Common myeloid progenitor, CD34-positive (primary cell): Measurements from ENCODE around the gene CAMTA2.
A peak's percentile ranks its signal among the peaks of the same experiment; 100 is the strongest.

Source experiments
- CTCF ChIA-PET: fragments of 350-600 bp; sonication (Branson Sonifier 250); formaldehyde crosslinking; loops from one replicate; lab custom pipeline; 2021; ENCODE audit warnings: antibody characterized with exemption; lab: Charles Lee
- POLR2A ChIA-PET: fragments of 350-600 bp; sonication (Branson Sonifier 250); formaldehyde crosslinking; loops from one replicate; lab custom pipeline; 2021; ENCODE audit warnings: antibody characterized with exemption; lab: Charles Lee
- DNase-seq, 3 donors: peaks; one replicate each; pipeline versions ENCODE4 v3.0.0 to v3.0.0-alpha.2; 2013
- H3K27ac ChIP-seq, 2 experiments: 1 replicate in 1 of 2; 2 replicates in 1 of 2; pipeline ENCODE4 v1.7.0; 2013; ENCODE audit warnings: inconsistent platforms in 2 of 2, low read length in 2 of 2, mild to moderate bottlenecking in 2 of 2, low read depth in 1 of 2, moderate library complexity in 1 of 2; ENCODE audit not compliant: severe bottlenecking in 2 of 2, insufficient read depth in 1 of 2, poor library complexity in 1 of 2
- H3K27me3 ChIP-seq, 5 experiments: replicated peaks in 2 of 5; 1 replicate in 3 of 5; 2 replicates in 2 of 5; pipeline versions ENCODE4 v1.6.1 to v1.7.0; 2013; ENCODE audit warnings: low read length in 4 of 5, mild to moderate bottlenecking in 2 of 5, moderate library complexity in 2 of 5, inconsistent platforms in 1 of 5; ENCODE audit not compliant: insufficient read depth in 5 of 5, control insufficient read depth in 4 of 5
- H3K36me3 ChIP-seq, 4 experiments: 1 replicate in 2 of 4; 2 replicates in 2 of 4; pipeline versions ENCODE4 v1.6.1 to v1.7.0; 2013; ENCODE audit warnings: low read length in 3 of 4, control low read depth in 1 of 4, mild to moderate bottlenecking in 1 of 4; ENCODE audit not compliant: control insufficient read depth in 4 of 4, insufficient read depth in 4 of 4
- H3K4me1 ChIP-seq, 4 experiments: 1 replicate in 3 of 4; 2 replicates in 1 of 4; pipeline versions ENCODE4 v1.6.1 to v1.7.1; 2013; ENCODE audit warnings: low read length in 3 of 4, mild to moderate bottlenecking in 3 of 4, control low read depth in 1 of 4, inconsistent platforms in 1 of 4, moderate library complexity in 1 of 4; ENCODE audit not compliant: control insufficient read depth in 4 of 4, insufficient read depth in 4 of 4; ENCODE audit errors: control extremely low read depth in 1 of 4
- H3K4me3 ChIP-seq, 7 experiments: 1 replicate in 4 of 7; 2 replicates in 3 of 7; pipeline versions ENCODE4 v1.5.1 to v1.7.0; 2013; ENCODE audit warnings: mild to moderate bottlenecking in 7 of 7, low read length in 6 of 7, moderate library complexity in 6 of 7, inconsistent platforms in 2 of 7, low read depth in 2 of 7, control low read depth in 1 of 7; ENCODE audit not compliant: insufficient read depth in 4 of 7, control insufficient read depth in 1 of 7; ENCODE audit errors: extremely low read depth in 1 of 7
- H3K9me3 ChIP-seq, 5 experiments: 1 replicate in 4 of 5; 2 replicates in 1 of 5; pipeline versions ENCODE4 v1.6.1 to v1.7.1; 2013; ENCODE audit warnings: low read length in 4 of 5, mild to moderate bottlenecking in 2 of 5, inconsistent platforms in 1 of 5, low read depth in 1 of 5, moderate library complexity in 1 of 5; ENCODE audit not compliant: control insufficient read depth in 4 of 5, insufficient read depth in 2 of 5; ENCODE audit errors: control extremely low read depth in 1 of 5
- WGBS: methylation state at CpG from one replicate; pipeline ENCODE4 v1.1.5; 2013; ENCODE audit not compliant: insufficient coverage; 5-methylcytosine and 5-hydroxymethylcytosine counted together

CAMTA2 gene

DNA sequence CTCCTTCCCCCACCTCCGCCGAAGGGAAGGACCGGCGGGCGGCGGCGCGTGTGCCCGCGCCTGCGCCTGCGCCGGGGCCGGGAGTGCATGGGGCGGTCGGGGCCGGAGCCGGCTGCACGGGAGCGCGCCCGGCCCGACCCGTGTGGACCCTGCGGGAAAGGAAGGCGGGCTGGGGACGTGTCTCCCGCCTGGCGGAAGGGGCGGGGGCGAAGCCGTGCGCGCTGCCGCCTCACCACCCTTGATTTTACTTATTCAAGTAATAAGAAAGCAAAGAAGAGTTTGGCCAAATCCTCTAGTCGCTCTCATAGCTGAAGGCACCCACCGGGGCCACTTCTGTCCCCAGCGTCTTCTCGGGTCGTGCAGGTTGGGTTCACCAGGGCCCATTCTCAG lies 38.5 kb downstream of the CAMTA2 start:
- Histone ChIP-seq H3K27me3 (no peaks in the 10 kb centered on the region), H3K4me1 (peaks cover 24 to 59% (median 55%) of the 10 kb centered on the region in 4 experiments), H3K9me3 (no peaks in the 10 kb centered on the region), H3K27ac (peak overlapping the region; percentile 74 to 87), H3K36me3 (peaks cover 0 to 30% (median 17%) of the 10 kb centered on the region in 4 experiments), H3K4me3 (peak overlapping the region; percentile 37 to 98 (median 90))
- POLR2A ChIA-PET = interaction anchor here (1.0 to 3.0 kb wide), 3 partner anchors 9 to 18 kb away, joined by 3 to 17 read pairs (median 4); partner anchors contain the start of genes RNF167 and SLC25A11
- WGBS = 0% methylated on average over 17 of the region's 40 CpGs
- CTCF ChIA-PET = interaction anchor here (1.4 to 1.6 kb wide), 2 partner anchors 9 to 11 kb away, joined by 3 to 5 read pairs; partner anchors contain the start of genes RNF167 and SLC25A11
- peak; percentile 83 to 88 (median 84) for DNase-seq

DNA sequence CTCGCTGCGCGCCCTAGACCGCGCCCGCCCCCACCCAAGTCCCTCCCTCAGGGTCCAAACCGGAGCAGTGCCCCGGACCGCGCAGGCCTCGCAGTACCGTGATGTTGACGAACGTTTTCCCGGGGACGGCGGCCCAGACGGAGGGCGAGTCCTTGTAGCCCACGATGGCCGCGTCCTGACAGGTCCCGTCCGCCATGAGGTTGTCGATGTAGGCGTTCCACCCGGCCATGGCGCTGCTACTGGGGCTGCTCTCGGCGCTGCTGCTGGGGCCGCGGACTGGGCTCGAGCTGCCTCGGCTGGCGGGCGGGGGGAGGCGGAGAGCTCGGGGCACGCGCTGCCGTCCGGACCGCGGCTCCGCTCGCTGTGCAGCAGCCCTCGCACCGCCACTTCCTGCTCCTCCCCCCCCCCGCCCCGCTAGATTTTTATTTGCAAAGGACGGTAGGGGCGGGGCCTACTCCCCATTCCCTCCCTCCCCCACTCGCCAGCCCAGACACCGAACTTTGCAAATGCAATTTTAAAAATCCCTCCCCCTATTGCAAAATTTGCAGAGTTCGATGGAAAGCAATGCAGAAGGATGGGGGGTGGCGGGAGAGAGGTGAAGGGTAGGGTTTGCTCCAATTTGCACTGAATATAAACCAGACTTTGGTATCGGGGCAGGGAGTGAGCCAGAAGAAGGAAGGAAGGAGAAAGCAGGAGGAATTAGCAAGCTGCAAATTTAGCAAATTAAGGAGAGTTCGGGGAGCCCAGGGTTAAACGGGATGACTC lies 39.1 kb downstream of the CAMTA2 start, which contains the start of gene PFN1:
Gene PFN1, minus strand, starts transcription at position 365 of the 765 bp plus-strand sequence. Its CDS starts 136 bp downstream, at position 229.
- WGBS = 0% methylated on average over 37 of the region's 59 CpGs
- no peaks in the 10 kb centered on the region for H3K9me3 ChIP-seq
- peak within 1 kb of the TSS; percentile 74 to 87 for H3K27ac ChIP-seq
- peaks cover 27 to 65% (median 61%) of the 10 kb centered on the region in 4 experiments for H3K4me1 ChIP-seq
- POLR2A ChIA-PET = interaction anchor here (1.0 to 3.0 kb wide), 3 partner anchors 9 to 19 kb away, joined by 3 to 17 read pairs (median 4); partner anchors contain the start of genes RNF167 and SLC25A11
- no peaks in the 10 kb centered on the region for H3K27me3 ChIP-seq
- DNase-seq = peak; percentile 93 to 96 (median 95)
- H3K36me3 ChIP-seq = peaks cover 0 to 31% (median 19%) of the 10 kb centered on the region in 4 experiments
- peak within 1 kb of the TSS; percentile 72 to 98 (median 94) for H3K4me3 ChIP-seq
- CTCF ChIA-PET = interaction anchor here (1.3 to 1.6 kb wide), 3 partner anchors 9 to 39 kb away, joined by 3 to 5 read pairs (median 4); partner anchors contain the start of genes RNF167 and SLC25A11

DNA sequence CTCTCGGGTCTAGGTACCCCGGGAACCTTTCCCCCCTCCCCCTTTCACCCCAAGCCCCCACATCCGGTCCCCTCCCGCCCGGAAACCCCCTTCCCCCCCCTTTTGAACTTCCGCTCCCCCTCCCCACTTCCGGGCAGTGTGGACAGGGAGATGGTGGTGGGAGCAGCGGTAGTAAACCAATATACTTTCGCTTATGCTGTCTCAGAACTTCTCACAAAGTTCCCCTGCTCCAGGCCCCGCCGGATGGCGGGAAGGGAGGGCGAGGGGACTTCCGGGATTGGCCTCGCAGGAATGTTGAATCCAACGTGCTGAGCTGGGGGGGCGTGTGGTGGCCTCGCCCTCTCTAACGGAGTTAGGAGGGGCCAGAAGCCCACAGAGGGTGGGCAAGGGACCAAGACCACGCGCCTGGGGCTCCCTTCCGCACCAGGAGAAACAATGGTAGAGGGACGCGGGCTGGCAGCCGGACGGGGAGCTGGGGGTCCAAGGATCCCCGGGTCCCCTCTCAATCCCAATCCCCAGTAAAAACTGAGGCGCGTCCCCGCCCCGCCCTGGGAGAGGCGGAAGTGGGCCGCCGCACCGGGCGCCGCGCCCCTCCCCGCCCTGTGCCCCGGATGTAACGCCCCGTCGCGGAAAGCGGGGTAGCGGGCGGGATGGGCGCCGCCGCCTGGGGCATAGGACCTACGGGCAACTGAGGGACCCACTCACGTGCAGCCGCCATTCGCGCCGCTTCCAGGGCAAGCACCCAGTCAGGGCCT lies 39.9 kb downstream of the CAMTA2 start:
- ChIA-PET POLR2A (interaction anchor here (1.0 to 3.0 kb wide), 3 partner anchors 8 to 48 kb away, joined by 3 to 17 read pairs (median 4); partner anchors contain the start of genes C17orf107, RNF167 and SLC25A11), CTCF (interaction anchor here (1.1 to 1.7 kb wide), 8 partner anchors 8 to 113 kb away, joined by 3 to 8 read pairs (median 4); no protein-coding TSS in a partner anchor)
- Histone ChIP-seq H3K27ac (peak overlapping the region; percentile 70 to 87), H3K9me3 (no peaks in the 10 kb centered on the region), H3K27me3 (no peaks in the 10 kb centered on the region), H3K4me3 (peak overlapping the region; percentile 72 to 98 (median 94)), H3K36me3 (peaks cover 0 to 39% (median 26%) of the 10 kb centered on the region in 4 experiments), H3K4me1 (peaks cover 30 to 73% (median 68%) of the 10 kb centered on the region in 4 experiments)
- peak in 2 of 3 donors; percentile 52 to 57 for DNase-seq
- under 1% methylated on average over 22 of the region's 56 CpGs for WGBS

DNA sequence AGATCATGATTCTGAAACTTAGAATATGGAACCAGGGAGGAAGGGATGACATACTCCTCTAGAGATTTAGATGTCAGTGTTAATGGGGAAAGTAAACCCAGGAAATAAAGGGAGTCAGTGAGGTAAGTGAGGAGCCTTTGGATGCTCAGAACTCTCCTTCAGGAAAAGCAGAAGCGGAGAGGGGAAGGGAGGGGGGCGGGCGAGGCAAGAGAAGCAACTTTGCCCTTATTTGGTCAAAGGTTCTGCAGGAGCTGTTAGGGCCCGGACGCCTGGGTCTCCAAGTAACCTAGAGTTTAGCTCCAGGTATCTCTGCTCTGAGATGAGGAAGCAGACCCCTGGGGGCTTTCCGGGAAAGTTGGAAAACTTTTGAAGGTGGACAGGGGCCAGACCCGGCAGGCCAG lies 40.5 kb downstream of the CAMTA2 start:
- DNase-seq = no peak
- WGBS = 0% methylated on average over 5 of the region's 7 CpGs
- Histone ChIP-seq H3K4me3 (peak overlapping the region; percentile 8 to 98 (median 90)), H3K9me3 (no peaks in the 10 kb centered on the region), H3K27me3 (no peaks in the 10 kb centered on the region), H3K36me3 (peaks cover 0 to 45% (median 29%) of the 10 kb centered on the region in 4 experiments), H3K27ac (peak overlapping the region; percentile 33 to 87), H3K4me1 (peaks cover 30 to 78% (median 74%) of the 10 kb centered on the region in 4 experiments)
- ChIA-PET CTCF (interaction anchor here (1.1 to 1.7 kb wide), 8 partner anchors 8 to 114 kb away, joined by 3 to 8 read pairs (median 4); no protein-coding TSS in a partner anchor), POLR2A (interaction anchor here (1.1 to 1.3 kb wide), 2 partner anchors 21 to 48 kb away, joined by 4 read pairs; partner anchors contain the start of genes C17orf107 and SPAG7)

DNA sequence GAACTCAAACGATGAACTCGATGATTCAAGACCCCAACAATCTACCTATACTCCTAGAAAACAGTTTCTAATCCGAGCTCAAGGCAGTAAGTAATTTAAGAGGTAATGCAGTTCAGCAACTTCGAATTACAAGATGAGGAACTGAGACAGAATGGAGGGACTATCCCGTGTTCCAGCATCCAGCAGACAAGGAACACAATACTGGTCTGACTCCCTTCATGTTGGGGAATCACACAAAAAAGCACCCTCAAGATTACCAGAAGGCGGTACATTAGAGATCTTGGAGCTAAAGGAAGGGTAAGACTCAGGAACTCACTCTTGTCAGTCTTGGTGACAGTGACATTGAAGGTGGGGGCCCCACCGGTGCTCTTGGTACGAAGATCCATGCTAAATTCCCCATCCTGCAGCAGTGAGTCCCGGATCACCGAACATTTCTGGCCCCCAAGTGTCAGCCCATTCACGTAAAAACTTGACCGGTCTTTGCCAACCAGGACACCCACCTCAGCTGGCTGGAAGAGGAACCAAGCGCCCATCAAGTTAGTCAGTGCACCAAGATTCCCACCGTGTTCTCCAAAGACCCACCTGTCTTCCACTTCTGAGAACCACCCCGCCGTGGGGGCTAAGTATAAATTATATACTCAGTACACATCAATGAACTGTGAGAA lies 41.0 kb downstream of the CAMTA2 start:
- CTCF ChIA-PET = interaction anchor here (1.1 to 1.7 kb wide), 8 partner anchors 9 to 114 kb away, joined by 3 to 8 read pairs (median 4); no protein-coding TSS in a partner anchor
- POLR2A ChIA-PET = interaction anchor here (1.1 to 1.3 kb wide), 2 partner anchors 21 to 47 kb away, joined by 4 read pairs; partner anchors contain the start of genes C17orf107 and SPAG7
- H3K9me3 ChIP-seq = no peaks in the 10 kb centered on the region
- H3K4me1 ChIP-seq = peaks cover 30 to 80% (median 78%) of the 10 kb centered on the region in 4 experiments
- no peaks in the 10 kb centered on the region for H3K27me3 ChIP-seq
- H3K27ac ChIP-seq = peak overlapping the region; percentile 33 to 87
- no peak for DNase-seq
- H3K4me3 ChIP-seq = peak overlapping the region in 6 of 7 experiments; percentile 72 to 98 (median 93)
- 47% methylated on average over 10 of the region's 16 CpGs for WGBS
- H3K36me3 ChIP-seq = peaks cover 0 to 46% (median 29%) of the 10 kb centered on the region in 4 experiments

DNA sequence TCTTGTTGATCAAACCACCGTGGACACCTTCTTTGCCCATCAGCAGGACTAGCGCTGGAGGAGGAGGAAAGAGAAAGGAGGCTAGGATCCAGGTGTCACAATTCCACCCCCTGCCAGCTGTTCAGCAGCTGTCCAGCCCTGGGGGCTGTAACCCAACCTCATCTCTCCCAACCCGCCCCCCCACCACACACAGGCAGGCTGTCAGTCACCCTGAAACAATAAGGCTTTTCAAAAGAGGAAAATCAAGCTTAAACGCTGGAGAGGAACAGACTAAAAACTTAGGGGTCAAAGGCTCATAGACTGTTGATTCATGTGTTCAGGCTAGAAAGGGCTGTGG lies 41.6 kb downstream of the CAMTA2 start:
- ChIA-PET CTCF (interaction anchor here (1.2 to 1.7 kb wide), 3 partner anchors 9 to 21 kb away, joined by 4 to 8 read pairs (median 5); no protein-coding TSS in a partner anchor), POLR2A (interaction anchor here (1.3 kb wide), 1 partner anchor 22 kb away, joined by 4 read pairs; the partner anchor contains the start of gene SPAG7)
- Histone ChIP-seq H3K4me1 (peaks cover 34 to 80% (median 79%) of the 10 kb centered on the region in 4 experiments), H3K27ac (peak overlapping the region; percentile 27 to 87), H3K4me3 (peak overlapping the region in 5 of 7 experiments; percentile 72 to 98 (median 90)), H3K36me3 (peaks cover 0 to 46% (median 29%) of the 10 kb centered on the region in 4 experiments), H3K27me3 (no peaks in the 10 kb centered on the region), H3K9me3 (no peaks in the 10 kb centered on the region)
- DNase-seq = no peak
- WGBS = no CpG with 5 or more reads among the region's 4 CpGs
